Neural crest cell (in vitro differentiated cells): Measurements from ENCODE around the gene SMCO4. TPM values are rescaled to one million over a fixed set of nuclear protein-coding genes. Genes with fewer than 3 reads are reported as not detected.

Experiments
- DNase-seq: peaks from one replicate; pipeline ENCODE4 v3.0.0; 2021; ENCODE audit warnings: low read depth, mixed read lengths, low spot score
- H3K27ac Mint-ChIP-seq: one replicate; pipeline ENCODE4 v1.8.0; 2021; ENCODE audit warnings: mild to moderate bottlenecking, mixed read lengths; ENCODE audit not compliant: unreplicated experiment
- H3K27me3 Mint-ChIP-seq: 2 replicates; pipeline ENCODE4 v1.8.0; 2021; ENCODE audit warnings: low read depth, mild to moderate bottlenecking, mixed read lengths
- H3K36me3 Mint-ChIP-seq: 2 replicates; pipeline ENCODE4 v1.8.0; 2021; ENCODE audit warnings: low read depth, mild to moderate bottlenecking, mixed read lengths
- H3K4me1 Mint-ChIP-seq: 2 replicates; pipeline ENCODE4 v1.8.0; 2021; ENCODE audit warnings: mixed read lengths
- H3K4me3 Mint-ChIP-seq: one replicate; pipeline ENCODE4 v1.8.0; 2021; ENCODE audit warnings: mild to moderate bottlenecking, mixed read lengths
- H3K9me3 Mint-ChIP-seq: 2 replicates; pipeline ENCODE4 v1.8.0; 2021; ENCODE audit warnings: mixed read lengths
- CTCF ChIP-seq: fragments of 200-600 bp; sonication (generic); conservative IDR thresholded peaks from 2 replicates; pipeline ENCODE4 v1.5.0; 2021; ENCODE audit warnings: antibody characterized with exemption, mild to moderate bottlenecking
- total RNA-seq: library from RNA; stranded (reverse); gene quantifications from 2 replicates; pipeline ENCODE4 v1.2.1, GENCODE V29; 2021

The SMCO4 gene
- total RNA-seq, 1 donor from 2014 or later, result 23.1 TPM

GRCh38 chr11:93547773-93548172 is 4.6 kb upstream of the SMCO4 start:
- TF ChIP-seq CTCF, result no peak
- no peaks in the 10 kb centered on the region for H3K36me3 Mint-ChIP-seq
- H3K9me3 Mint-ChIP-seq, result no peaks in the 10 kb centered on the region
- no peak overlapping the region for H3K27ac Mint-ChIP-seq
- no peak overlapping the region for H3K4me3 Mint-ChIP-seq
- H3K4me1 Mint-ChIP-seq, result peaks cover 6% of the 10 kb centered on the region
- no peak for DNase-seq
- H3K27me3 Mint-ChIP-seq, result peaks cover 4% of the 10 kb centered on the region

GRCh38 chr11:93547028-93547427 is 3.8 kb upstream of the SMCO4 start:
- no peaks in the 10 kb centered on the region for H3K9me3 Mint-ChIP-seq
- H3K4me3 Mint-ChIP-seq, result no peak overlapping the region
- no peak overlapping the region for H3K27ac Mint-ChIP-seq
- H3K4me1 Mint-ChIP-seq, result peaks cover 10% of the 10 kb centered on the region
- no peak for TF ChIP-seq CTCF
- peaks cover 4% of the 10 kb centered on the region for H3K27me3 Mint-ChIP-seq
- H3K36me3 Mint-ChIP-seq, result no peaks in the 10 kb centered on the region
- no peak for DNase-seq

GRCh38 chr11:93545566-93545965 is 2.4 kb upstream of the SMCO4 start:
- no peak for TF ChIP-seq CTCF
- H3K4me3 Mint-ChIP-seq, result peak overlapping the region; percentile 57
- H3K27me3 Mint-ChIP-seq, result peaks cover 4% of the 10 kb centered on the region
- H3K27ac Mint-ChIP-seq, result no peak overlapping the region
- no peaks in the 10 kb centered on the region for H3K9me3 Mint-ChIP-seq
- peaks cover 19% of the 10 kb centered on the region for H3K4me1 Mint-ChIP-seq
- H3K36me3 Mint-ChIP-seq, result no peaks in the 10 kb centered on the region
- no peak for DNase-seq

- peak; percentile 35 for DNase-seq
- Mint-ChIP-seq H3K4me1 (peaks cover 19% of the 10 kb centered on the region), H3K9me3 (no peaks in the 10 kb centered on the region), H3K4me3 (peak overlapping the region; percentile 92), H3K36me3 (no peaks in the 10 kb centered on the region), H3K27ac (no peak overlapping the region), H3K27me3 (peaks cover 2% of the 10 kb centered on the region)
- TF ChIP-seq CTCF, result no peak
These were observed 371 bp downstream of the SMCO4 start for GRCh38 chr11:93542811-93543229.

GRCh38 chr11:93541884-93542810 is 1.0 kb downstream of the SMCO4 start:
- Mint-ChIP-seq H3K4me3 (peak overlapping the region; percentile 92), H3K27me3 (peaks cover 2% of the 10 kb centered on the region), H3K9me3 (no peaks in the 10 kb centered on the region), H3K27ac (peak overlapping the region; percentile 57), H3K36me3 (no peaks in the 10 kb centered on the region), H3K4me1 (peaks cover 23% of the 10 kb centered on the region)
- DNase-seq, result no peak
- no peak for TF ChIP-seq CTCF
